ENCODE results near the gene TAAR2. TPM values are rescaled to one million over a fixed set of nuclear protein-coding genes. Genes with fewer than 3 reads are reported as not detected.

The TAAR2 gene
- total and polyA plus RNA-seq, 2 of the 8 experiments (the other 6 are each of a cell fraction or from before 2014, with no cell fraction given): not detected

GRCh38 chr6:132590362-132590761 lies 33.7 kb downstream of the TAAR2 start:
- no peaks in the 10 kb centered on the region for H3K79me2 ChIP-seq (ENCODE audit: control insufficient read depth in 1 of 2, insufficient read depth in 2 of 2, low read length in 2 of 2)
- no peaks in the 10 kb centered on the region for H3K4me1 ChIP-seq (replicated peaks in 1 of 4; ENCODE audit: control insufficient read depth in 3 of 4, insufficient read depth in 4 of 4, low read length in 3 of 4)
- no peak overlapping the region for H2AFZ ChIP-seq (ENCODE audit: low read length)
- no peak overlapping the region for H3K56ac ChIP-seq (replicated peaks; ENCODE audit: insufficient read length, low read depth, low read length)
- H3K79me1 ChIP-seq (ENCODE audit: low read depth, low read length): no peaks in the 10 kb centered on the region
- no peak overlapping the region for H3K14ac ChIP-seq (ENCODE audit: insufficient read length)
- H3K18ac ChIP-seq (ENCODE audit: extremely low read depth, low read length): no peak overlapping the region
- H2BK12ac ChIP-seq (ENCODE audit: low read depth, low read length): no peak overlapping the region
- no peaks in the 10 kb centered on the region for H3K36me3 ChIP-seq (ENCODE audit: control insufficient read depth in 2 of 4, insufficient read depth in 4 of 4, low read length in 3 of 4)
- no peak for DNase-seq (ENCODE audit: low read depth in 1 of 2, low spot score in 2 of 2)
- no peak overlapping the region for H3K4me3 ChIP-seq (ENCODE audit: extremely low read depth in 1 of 4, insufficient read depth in 2 of 4, low read depth in 3 of 4, low read length in 4 of 4)
- H4K5ac ChIP-seq (ENCODE audit: insufficient read length, low read depth, low read length): no peak overlapping the region
- H3K9me3 ChIP-seq (ENCODE audit: insufficient read depth in 2 of 2, low read depth in 1 of 2, low read length in 1 of 2): no peaks in the 10 kb centered on the region
- H2BK120ac ChIP-seq (replicated peaks; ENCODE audit: low read depth, low read length): no peak overlapping the region
- H4K8ac ChIP-seq (ENCODE audit: extremely low read depth, insufficient read depth, low read length): no peak overlapping the region
- no peak overlapping the region for H2BK15ac ChIP-seq (ENCODE audit: low read length)
- TF ChIP-seq, protein P1, sequence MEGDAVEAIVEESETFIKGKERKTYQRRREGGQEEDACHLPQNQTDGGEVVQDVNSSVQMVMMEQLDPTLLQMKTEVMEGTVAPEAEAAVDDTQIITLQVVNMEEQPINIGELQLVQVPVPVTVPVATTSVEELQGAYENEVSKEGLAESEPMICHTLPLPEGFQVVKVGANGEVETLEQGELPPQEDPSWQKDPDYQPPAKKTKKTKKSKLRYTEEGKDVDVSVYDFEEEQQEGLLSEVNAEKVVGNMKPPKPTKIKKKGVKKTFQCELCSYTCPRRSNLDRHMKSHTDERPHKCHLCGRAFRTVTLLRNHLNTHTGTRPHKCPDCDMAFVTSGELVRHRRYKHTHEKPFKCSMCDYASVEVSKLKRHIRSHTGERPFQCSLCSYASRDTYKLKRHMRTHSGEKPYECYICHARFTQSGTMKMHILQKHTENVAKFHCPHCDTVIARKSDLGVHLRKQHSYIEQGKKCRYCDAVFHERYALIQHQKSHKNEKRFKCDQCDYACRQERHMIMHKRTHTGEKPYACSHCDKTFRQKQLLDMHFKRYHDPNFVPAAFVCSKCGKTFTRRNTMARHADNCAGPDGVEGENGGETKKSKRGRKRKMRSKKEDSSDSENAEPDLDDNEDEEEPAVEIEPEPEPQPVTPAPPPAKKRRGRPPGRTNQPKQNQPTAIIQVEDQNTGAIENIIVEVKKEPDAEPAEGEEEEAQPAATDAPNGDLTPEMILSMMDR (IDR thresholded peaks at IDR 0.05; ENCODE audit: control extremely low read depth in 1 of 3, insufficient read depth in 1 of 3, low read depth in 1 of 3, low read length in 3 of 3): no peak
- TF ChIP-seq EGR1 (IDR thresholded peaks at IDR 0.05; ENCODE audit: borderline replicate concordance, low read depth, low read length): no peak
- TF ChIP-seq KDM1A (IDR thresholded peaks at IDR 0.05; ENCODE audit: borderline replicate concordance, low read length): no peak
- no peak overlapping the region for H2BK5ac ChIP-seq (ENCODE audit: low read depth, low read length)
- H4K20me1 ChIP-seq (replicated peaks in 1 of 2; ENCODE audit: control insufficient read depth in 1 of 2, insufficient read depth in 2 of 2, low read length in 2 of 2): no peaks in the 10 kb centered on the region
- no peak overlapping the region for H2AK5ac ChIP-seq (ENCODE audit: low read depth, low read length)
- H4K91ac ChIP-seq (replicated peaks; ENCODE audit: insufficient read length, low read length): no peak overlapping the region
- H3K27ac ChIP-seq (ENCODE audit: low read depth, low read length): no peak overlapping the region
- 75% methylated on average over 1 of the region's 1 CpG; no CpG with 5 or more reads in 1 of the 2 experiments for WGBS, 2 experiments (ENCODE audit: extremely low coverage in 1 of 2, insufficient coverage in 1 of 2, insufficient read length in 1 of 2, insufficient replicate concordance in 2 of 2, low coverage in 1 of 2, low lambda C conversion rate in 2 of 2, missing lambda C conversion rate in 1 of 2)
- no peaks in the 10 kb centered on the region for H3K27me3 ChIP-seq (replicated peaks in 1 of 4; ENCODE audit: control insufficient read depth in 3 of 4, extremely low read depth in 1 of 4, insufficient read depth in 3 of 4, low read length in 3 of 4)
- ChIA-PET POLR2A (ENCODE audit: partially characterized antibody) (no interaction called here), CTCF (ENCODE audit: partially characterized antibody) (interaction anchor here (0.7 kb wide), 1 partner anchor 8 kb away, joined by 4 read pairs; no protein-coding TSS in a partner anchor)
- H3K23ac ChIP-seq (ENCODE audit: insufficient read length): no peak overlapping the region
- no peak overlapping the region for H2BK20ac ChIP-seq (ENCODE audit: low read length)
- no peak overlapping the region for H3K9ac ChIP-seq (replicated peaks in 1 of 4; ENCODE audit: extremely low read depth in 1 of 4, low read depth in 3 of 4, low read length in 3 of 4)
- FAIRE-seq: no peak
- H3K4me2 ChIP-seq (ENCODE audit: insufficient read depth in 1 of 2, low read depth in 2 of 2, low read length in 2 of 2): no peak overlapping the region
- H3K23me2 ChIP-seq (ENCODE audit: low read depth, low read length): no peaks in the 10 kb centered on the region
- no peak overlapping the region for H3K4ac ChIP-seq (replicated peaks; ENCODE audit: insufficient read length, low read depth, low read length)
